Panc1 (cell line): ENCODE data around the gene GBA2. TPM values are rescaled to one million over a fixed set of nuclear protein-coding genes. Genes with fewer than 3 reads are reported as not detected.

Source experiments
- ATAC-seq: fragments of 200-7000 bp; cut with Tn5 transposase; 2 replicates; pipeline ENCODE4 v1.9.1; 2020; ENCODE audit warnings: mild to moderate bottlenecking, moderate library complexity
- BruUV-seq: library from RNA; stranded (reverse); fragments of 400-500 nt; replicated peaks from 2 replicates; lab custom pipeline; 2021; lab: Mats Ljungman, UMichigan
- CTCF ChIA-PET: fragments of 300-600 bp; sonication (Branson Sonifier 250); formaldehyde crosslinking; loops from one replicate; lab custom pipeline; 2022; ENCODE audit warnings: antibody characterized with exemption; lab: Charles Lee
- POLR2A ChIA-PET: fragments of 300-600 bp; sonication (Branson Sonifier 250); formaldehyde crosslinking; loops from one replicate; lab custom pipeline; 2022; ENCODE audit warnings: antibody characterized with exemption; lab: Charles Lee
- DNase-seq: peaks from one replicate; pipeline ENCODE4 v3.0.0-alpha.2; 2010; ENCODE audit warnings: low read depth, low spot score
- H3K27ac ChIP-seq: 2 replicates; pipeline ENCODE4 v1.5.1; 2011; ENCODE audit warnings: mild to moderate bottlenecking, low read length, inconsistent platforms
- H3K27me3 ChIP-seq: fragments of 200-500 bp; sonication (Bioruptor generic); 2 replicates; pipeline ENCODE4 v1.6.0; 2014; ENCODE audit warnings: low read length, inconsistent platforms; ENCODE audit not compliant: control insufficient read depth, insufficient read depth
- H3K36me3 ChIP-seq: fragments of 200-500 bp; sonication (Bioruptor generic); 2 replicates; pipeline ENCODE4 v1.5.1; 2014; ENCODE audit warnings: inconsistent platforms, mild to moderate bottlenecking, low read length, moderate library complexity; ENCODE audit not compliant: control insufficient read depth, insufficient read depth
- H3K4me1 ChIP-seq: 2 replicates; pipeline ENCODE4 v1.5.1; 2011; ENCODE audit warnings: inconsistent platforms, mild to moderate bottlenecking, low read length, moderate library complexity; ENCODE audit not compliant: control insufficient read depth, insufficient read depth
- H3K4me3 ChIP-seq, 2 experiments: 2 replicates each; pipeline ENCODE4 v1.5.1; 2011 to 2012; ENCODE audit warnings: low read depth in 2 of 2, low read length in 2 of 2, mild to moderate bottlenecking in 2 of 2, inconsistent platforms in 1 of 2, moderate library complexity in 1 of 2
- H3K9me3 ChIP-seq: fragments of 200-500 bp; sonication (Bioruptor generic); 2 replicates; pipeline ENCODE4 v1.5.1; 2014; ENCODE audit warnings: low read depth, mild to moderate bottlenecking, inconsistent platforms, low read length, moderate library complexity; ENCODE audit not compliant: control insufficient read depth, insufficient read depth
- POLR2AphosphoS5 ChIP-seq: IDR thresholded peaks from 2 replicates; pipeline ENCODE4 v1.6.1; 2012; ENCODE audit warnings: mild to moderate bottlenecking, low read depth, low read length, moderate library complexity
- SIN3A ChIP-seq: IDR thresholded peaks from 2 replicates; pipeline ENCODE4 v1.6.1; 2012; ENCODE audit warnings: low read depth, mild to moderate bottlenecking, low read length, moderate library complexity, borderline replicate concordance; ENCODE audit not compliant: insufficient read depth
- TCF7L2 ChIP-seq: IDR thresholded peaks from 2 replicates; pipeline ENCODE4 v1.6.1; 2011; ENCODE audit warnings: mild to moderate bottlenecking, low read depth, low read length, inconsistent platforms
- in situ Hi-C: cut with HindIII; loops from 2 replicates; pipeline ENCODE4 v1.10.0; 2016; ENCODE audit warnings: low sequenced_read_pairs, low pct_unique_long_range_greater_than_20kb
- intact Hi-C: fragments of 100-400 bp; cut with micrococcal nuclease; formaldehyde crosslinking; loops from one replicate; pipeline ENCODE4 v1.10.0; 2022; ENCODE audit not compliant: unreplicated experiment
- total RNA-seq: library from RNA; stranded (reverse); gene quantifications from one replicate; pipeline ENCODE4 v1.2.1, GENCODE V29; 2021; ENCODE audit not compliant: unreplicated experiment
- TF ChIP-seq, protein P1 (sequence below), 2 experiments: IDR thresholded peaks; 2 replicates each; pipeline ENCODE4 v1.6.1; 2011 to 2012; ENCODE audit warnings: low read depth in 2 of 2, control low read depth in 1 of 2, low read length in 1 of 2, mild to moderate bottlenecking in 1 of 2, moderate library complexity in 1 of 2; ENCODE audit not compliant: insufficient read depth in 1 of 2
- TF ChIP-seq, protein P2 (sequence below): fragments of 450-650 bp; IDR thresholded peaks from 2 replicates; pipeline ENCODE4 v1.5.1; 2017; ENCODE audit warnings: mild to moderate bottlenecking

The GBA2 gene
- total RNA-seq, 1 experiment from 2014 or later = 109 TPM

DNA sequence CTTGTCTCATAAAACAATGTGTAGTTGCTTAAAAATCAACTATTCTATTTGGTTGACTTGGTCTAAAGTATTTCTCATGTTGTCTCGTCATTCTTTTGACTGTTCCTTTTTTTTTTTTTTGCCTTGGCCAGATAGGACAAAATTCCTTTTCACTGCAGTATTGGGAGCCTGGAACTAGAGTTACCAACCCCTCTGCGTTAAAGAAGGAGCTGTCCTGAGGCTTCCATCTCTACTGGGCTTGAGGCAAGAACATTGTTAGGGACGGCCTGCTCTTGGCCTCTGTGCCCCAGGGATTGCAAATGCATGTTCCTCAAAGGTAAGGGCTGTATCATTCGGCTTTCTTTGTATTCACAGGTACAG lies 41.0 kb upstream of the GBA2 start:
- peak; percentile 54 for ATAC-seq
- intact Hi-C loops = loop anchor here (1.0 kb wide), 1 partner anchor 92 kb away; no protein-coding TSS in a partner anchor
- no peaks in the 10 kb centered on the region for H3K9me3 ChIP-seq
- BruUV-seq = no TSS peak
- DNase-seq = no peak
- H3K36me3 ChIP-seq = no peaks in the 10 kb centered on the region
- H3K27ac ChIP-seq = no peak overlapping the region
- no peak overlapping the region for H3K4me3 ChIP-seq
- no peaks in the 10 kb centered on the region for H3K27me3 ChIP-seq
- no peak for TF ChIP-seq POLR2AphosphoS5
- TF ChIP-seq, protein P1, sequence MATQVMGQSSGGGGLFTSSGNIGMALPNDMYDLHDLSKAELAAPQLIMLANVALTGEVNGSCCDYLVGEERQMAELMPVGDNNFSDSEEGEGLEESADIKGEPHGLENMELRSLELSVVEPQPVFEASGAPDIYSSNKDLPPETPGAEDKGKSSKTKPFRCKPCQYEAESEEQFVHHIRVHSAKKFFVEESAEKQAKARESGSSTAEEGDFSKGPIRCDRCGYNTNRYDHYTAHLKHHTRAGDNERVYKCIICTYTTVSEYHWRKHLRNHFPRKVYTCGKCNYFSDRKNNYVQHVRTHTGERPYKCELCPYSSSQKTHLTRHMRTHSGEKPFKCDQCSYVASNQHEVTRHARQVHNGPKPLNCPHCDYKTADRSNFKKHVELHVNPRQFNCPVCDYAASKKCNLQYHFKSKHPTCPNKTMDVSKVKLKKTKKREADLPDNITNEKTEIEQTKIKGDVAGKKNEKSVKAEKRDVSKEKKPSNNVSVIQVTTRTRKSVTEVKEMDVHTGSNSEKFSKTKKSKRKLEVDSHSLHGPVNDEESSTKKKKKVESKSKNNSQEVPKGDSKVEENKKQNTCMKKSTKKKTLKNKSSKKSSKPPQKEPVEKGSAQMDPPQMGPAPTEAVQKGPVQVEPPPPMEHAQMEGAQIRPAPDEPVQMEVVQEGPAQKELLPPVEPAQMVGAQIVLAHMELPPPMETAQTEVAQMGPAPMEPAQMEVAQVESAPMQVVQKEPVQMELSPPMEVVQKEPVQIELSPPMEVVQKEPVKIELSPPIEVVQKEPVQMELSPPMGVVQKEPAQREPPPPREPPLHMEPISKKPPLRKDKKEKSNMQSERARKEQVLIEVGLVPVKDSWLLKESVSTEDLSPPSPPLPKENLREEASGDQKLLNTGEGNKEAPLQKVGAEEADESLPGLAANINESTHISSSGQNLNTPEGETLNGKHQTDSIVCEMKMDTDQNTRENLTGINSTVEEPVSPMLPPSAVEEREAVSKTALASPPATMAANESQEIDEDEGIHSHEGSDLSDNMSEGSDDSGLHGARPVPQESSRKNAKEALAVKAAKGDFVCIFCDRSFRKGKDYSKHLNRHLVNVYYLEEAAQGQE (IDR thresholded peaks at IDR 0.05; ENCODE audit: insufficient read depth in 1 of 2, low read depth in 2 of 2, low read length in 1 of 2) = no peak
- TF ChIP-seq, protein P2, sequence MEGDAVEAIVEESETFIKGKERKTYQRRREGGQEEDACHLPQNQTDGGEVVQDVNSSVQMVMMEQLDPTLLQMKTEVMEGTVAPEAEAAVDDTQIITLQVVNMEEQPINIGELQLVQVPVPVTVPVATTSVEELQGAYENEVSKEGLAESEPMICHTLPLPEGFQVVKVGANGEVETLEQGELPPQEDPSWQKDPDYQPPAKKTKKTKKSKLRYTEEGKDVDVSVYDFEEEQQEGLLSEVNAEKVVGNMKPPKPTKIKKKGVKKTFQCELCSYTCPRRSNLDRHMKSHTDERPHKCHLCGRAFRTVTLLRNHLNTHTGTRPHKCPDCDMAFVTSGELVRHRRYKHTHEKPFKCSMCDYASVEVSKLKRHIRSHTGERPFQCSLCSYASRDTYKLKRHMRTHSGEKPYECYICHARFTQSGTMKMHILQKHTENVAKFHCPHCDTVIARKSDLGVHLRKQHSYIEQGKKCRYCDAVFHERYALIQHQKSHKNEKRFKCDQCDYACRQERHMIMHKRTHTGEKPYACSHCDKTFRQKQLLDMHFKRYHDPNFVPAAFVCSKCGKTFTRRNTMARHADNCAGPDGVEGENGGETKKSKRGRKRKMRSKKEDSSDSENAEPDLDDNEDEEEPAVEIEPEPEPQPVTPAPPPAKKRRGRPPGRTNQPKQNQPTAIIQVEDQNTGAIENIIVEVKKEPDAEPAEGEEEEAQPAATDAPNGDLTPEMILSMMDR = no peak
- TF ChIP-seq SIN3A = no peak
- no peak for TF ChIP-seq TCF7L2
- H3K4me1 ChIP-seq = no peaks in the 10 kb centered on the region
- in situ Hi-C loops = no loop called here
- ChIA-PET POLR2A (no interaction called here), CTCF (interaction anchor here (0.5 to 1.4 kb wide), 18 partner anchors 11 to 305 kb away, joined by 3 to 18 read pairs (median 5); partner anchors contain the start of gene SPAG8)

DNA sequence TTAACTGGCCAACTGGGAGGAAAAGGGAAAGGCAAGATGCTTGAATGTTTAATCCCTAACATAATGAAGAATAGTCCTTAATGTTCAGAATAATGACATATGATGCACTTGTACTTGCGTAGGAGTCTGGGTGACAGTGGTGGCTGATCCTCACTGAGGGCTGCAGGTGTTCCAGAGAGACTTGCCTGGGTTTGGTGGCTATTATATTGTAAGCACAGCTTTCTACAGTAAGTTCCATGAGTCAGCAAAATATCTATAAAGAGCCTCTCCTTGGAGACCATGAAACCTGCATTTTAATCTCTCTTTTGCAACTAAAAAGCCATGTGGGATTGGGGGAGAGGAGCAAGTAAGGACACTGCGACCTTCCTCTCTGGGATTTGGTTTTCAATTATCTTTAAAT lies 40.5 kb upstream of the GBA2 start:
- DNase-seq (no peak), ATAC-seq (no peak)
- Histone ChIP-seq H3K9me3 (no peaks in the 10 kb centered on the region), H3K27me3 (no peaks in the 10 kb centered on the region), H3K4me1 (no peaks in the 10 kb centered on the region), H3K36me3 (no peaks in the 10 kb centered on the region), H3K4me3 (no peak overlapping the region), H3K27ac (no peak overlapping the region)
- intact Hi-C loops (no loop called here), in situ Hi-C loops (no loop called here)
- ChIA-PET POLR2A (no interaction called here), CTCF (interaction anchor here (0.6 to 1.6 kb wide), 9 partner anchors 11 to 142 kb away, joined by 3 to 18 read pairs (median 6); partner anchors contain the start of gene SPAG8)
- BruUV-seq = no TSS peak
- no peak for TF ChIP-seq POLR2AphosphoS5
- TF ChIP-seq TCF7L2 = no peak
- TF ChIP-seq SIN3A = no peak
- TF ChIP-seq, protein P1 (IDR thresholded peaks at IDR 0.05; ENCODE audit: insufficient read depth in 1 of 2, low read depth in 2 of 2, low read length in 1 of 2) = no peak
- TF ChIP-seq, protein P2 = no peak
